IMR-90 (cell line): ENCODE results near the gene IMMT. TPM values are rescaled to one million over a fixed set of nuclear protein-coding genes. Genes with fewer than 3 reads are reported as not detected.

Experiments
- ATAC-seq: fragments of 200-7000 bp; cut with Tn5 transposase; 2 replicates; pipeline ENCODE4 v1.9.1; 2020; ENCODE audit warnings: low read depth, mild to moderate bottlenecking, moderate library complexity
- BruUV-seq: library from RNA; stranded (reverse); fragments of 400-500 nt; replicated peaks from 2 replicates; lab custom pipeline; 2021; lab: Mats Ljungman, UMichigan
- CTCF ChIA-PET: fragments of 300-600 bp; formaldehyde crosslinking; extraction: SDS; loops from one replicate; lab custom pipeline; 2021; ENCODE audit warnings: antibody characterized with exemption; lab: Yijun Ruan, JAX
- POLR2A ChIA-PET: fragments of 300-600 bp; sonication (Branson Sonifier 250); formaldehyde crosslinking; loops from one replicate; lab custom pipeline; 2022; ENCODE audit warnings: antibody characterized with exemption; ENCODE audit not compliant: unreplicated experiment; lab: Charles Lee
- DNase-seq: peaks from one replicate; pipeline ENCODE4 v3.0.0; 2013
- H2AFZ ChIP-seq: replicated peaks from 2 replicates; pipeline ENCODE3; 2013; ENCODE audit warnings: low read length, mild to moderate bottlenecking; ENCODE audit not compliant: poor library complexity
- H2AK5ac ChIP-seq: 2 replicates; pipeline ENCODE4 v1.6.1; 2013; ENCODE audit warnings: low read depth, low read length, inconsistent platforms
- H2AK9ac ChIP-seq: replicated peaks from 2 replicates; pipeline ENCODE3; 2013; ENCODE audit warnings: mild to moderate bottlenecking, low read depth, low read length, moderate library complexity; ENCODE audit not compliant: poor library complexity
- H2BK120ac ChIP-seq: 2 replicates; pipeline ENCODE4 v1.6.1; 2013; ENCODE audit warnings: low read depth, low read length, inconsistent platforms
- H2BK15ac ChIP-seq: 3 replicates; pipeline ENCODE4 v1.6.1; 2013; ENCODE audit warnings: low read depth, low read length, inconsistent platforms
- H2BK20ac ChIP-seq: 2 replicates; pipeline ENCODE4 v1.6.1; 2013; ENCODE audit warnings: low read depth, mild to moderate bottlenecking, inconsistent platforms, low read length, moderate library complexity
- H2BK5ac ChIP-seq: 2 replicates; pipeline ENCODE4 v1.6.1; 2013; ENCODE audit warnings: mild to moderate bottlenecking, low read depth, low read length, inconsistent platforms; ENCODE audit not compliant: poor library complexity, severe bottlenecking
- H3K14ac ChIP-seq: replicated peaks from 2 replicates; pipeline ENCODE4 v1.6.1; 2013; ENCODE audit warnings: low read depth, low read length, inconsistent platforms
- H3K18ac ChIP-seq: 2 replicates; pipeline ENCODE4 v1.6.1; 2013; ENCODE audit warnings: low read depth, low read length, control low read depth
- H3K23ac ChIP-seq: 2 replicates; pipeline ENCODE4 v1.6.1; 2013; ENCODE audit warnings: low read depth, low read length, inconsistent platforms
- H3K27ac ChIP-seq: 2 replicates; pipeline ENCODE4 v1.5.1; 2013; ENCODE audit warnings: mild to moderate bottlenecking, control low read depth, low read length; ENCODE audit not compliant: insufficient read depth
- H3K27me3 ChIP-seq: 2 replicates; pipeline ENCODE4 v1.6.1; 2013; ENCODE audit warnings: low read length; ENCODE audit not compliant: control insufficient read depth, insufficient read depth
- H3K36me3 ChIP-seq: 2 replicates; pipeline ENCODE4 v1.6.1; 2013; ENCODE audit warnings: low read length, mixed read lengths; ENCODE audit not compliant: control insufficient read depth, insufficient read depth
- H3K4ac ChIP-seq: 2 replicates; pipeline ENCODE4 v1.6.1; 2013; ENCODE audit warnings: low read depth, low read length, inconsistent platforms
- H3K4me1 ChIP-seq: 2 replicates; pipeline ENCODE4 v1.6.1; 2013; ENCODE audit warnings: low read length, mixed read lengths; ENCODE audit not compliant: control insufficient read depth, insufficient read depth
- H3K4me2 ChIP-seq: 2 replicates; pipeline ENCODE4 v1.6.1; 2013; ENCODE audit warnings: low read depth, mild to moderate bottlenecking, control low read depth, low read length, moderate library complexity
- H3K4me3 ChIP-seq: 2 replicates; pipeline ENCODE4 v1.5.1; 2013; ENCODE audit warnings: low read depth, mild to moderate bottlenecking, control low read depth, low read length, moderate library complexity; ENCODE audit not compliant: insufficient read depth
- H3K56ac ChIP-seq: 2 replicates; pipeline ENCODE4 v1.6.1; 2013; ENCODE audit warnings: low read length, inconsistent platforms; ENCODE audit not compliant: insufficient read depth; ENCODE audit errors: extremely low read depth
- H3K79me1 ChIP-seq, 2 experiments: 2 replicates each; pipeline ENCODE4 v1.6.1; 2013; ENCODE audit warnings: low read length in 2 of 2, inconsistent platforms in 1 of 2, low read depth in 1 of 2
- H3K9ac ChIP-seq: 2 replicates; pipeline ENCODE4 v1.6.1; 2013; ENCODE audit warnings: low read depth, low read length, control low read depth
- H3K9me1 ChIP-seq: 2 replicates; pipeline ENCODE4 v1.6.1; 2013; ENCODE audit warnings: low read length, inconsistent platforms; ENCODE audit not compliant: insufficient read depth
- H3K9me3 ChIP-seq: 2 replicates; pipeline ENCODE4 v1.6.1; 2013; ENCODE audit warnings: low read length; ENCODE audit not compliant: control insufficient read depth, insufficient read depth
- H4K20me1 ChIP-seq: 2 replicates; pipeline ENCODE4 v1.6.1; 2013; ENCODE audit warnings: low read length, inconsistent platforms; ENCODE audit not compliant: insufficient read depth
- H4K5ac ChIP-seq: 2 replicates; pipeline ENCODE4 v1.6.1; 2013; ENCODE audit warnings: mild to moderate bottlenecking, low read depth, low read length, control low read depth
- H4K8ac ChIP-seq, 2 experiments: 2 replicates each; pipeline ENCODE4 v1.6.1; 2013; ENCODE audit warnings: low read depth in 2 of 2, low read length in 2 of 2, control low read depth in 1 of 2, inconsistent platforms in 1 of 2
- H4K91ac ChIP-seq: 2 replicates; pipeline ENCODE4 v1.6.1; 2013; ENCODE audit warnings: low read depth, low read length, inconsistent platforms; ENCODE audit not compliant: insufficient read depth
- CEBPB ChIP-seq: IDR thresholded peaks from 2 replicates; pipeline ENCODE4 v1.6.1; 2012; ENCODE audit warnings: low read depth, low read length, improper control_type of control experiment
- CHD1 ChIP-seq: IDR thresholded peaks from 2 replicates; pipeline ENCODE4 v1.6.1; 2012; ENCODE audit warnings: low read depth, low read length, improper control_type of control experiment
- ELK1 ChIP-seq: fragments of 150-350 bp; IDR thresholded peaks from 2 replicates; pipeline ENCODE4 v1.6.1; 2016; ENCODE audit warnings: low read depth, mild to moderate bottlenecking, low read length, moderate library complexity, borderline replicate concordance
- FOS ChIP-seq: fragments of 150-350 bp; IDR thresholded peaks from 2 replicates; pipeline ENCODE4 v1.6.1; 2016; ENCODE audit warnings: low read depth, low read length
- MAFK ChIP-seq: IDR thresholded peaks from 2 replicates; pipeline ENCODE4 v1.6.1; 2012; ENCODE audit warnings: low read depth, low read length, improper control_type of control experiment
- MAZ ChIP-seq: IDR thresholded peaks from 2 replicates; pipeline ENCODE4 v1.6.1; 2012; ENCODE audit warnings: low read depth, mild to moderate bottlenecking, low read length, improper control_type of control experiment, moderate library complexity, borderline replicate concordance
- MXI1 ChIP-seq: IDR thresholded peaks from 2 replicates; pipeline ENCODE4 v1.6.1; 2012; ENCODE audit warnings: low read depth, mild to moderate bottlenecking, low read length, moderate library complexity, borderline replicate concordance
- POLR2A ChIP-seq: IDR thresholded peaks from 2 replicates; pipeline ENCODE4 v1.6.1; 2012; ENCODE audit warnings: mild to moderate bottlenecking, low read depth, low read length
- RCOR1 ChIP-seq: IDR thresholded peaks from 2 replicates; pipeline ENCODE4 v1.6.1; 2012; ENCODE audit warnings: mild to moderate bottlenecking, low read length, improper control_type of control experiment; ENCODE audit not compliant: insufficient replicate concordance
- SMC3 ChIP-seq: fragments of 150-350 bp; IDR thresholded peaks from 2 replicates; pipeline ENCODE4 v1.6.1; 2016; ENCODE audit warnings: low read depth, mild to moderate bottlenecking, antibody characterized with exemption, low read length, moderate library complexity
- WGBS, 2 experiments: methylation state at CpG; one replicate each; pipeline versions ENCODE4 v1.1.5 to v1.1.7; 2013; ENCODE audit warnings: missing lambda C conversion rate in 2 of 2; ENCODE audit not compliant: insufficient read length in 1 of 2; ENCODE audit errors: extremely low coverage in 2 of 2; 5-methylcytosine and 5-hydroxymethylcytosine counted together
- dilution Hi-C: fragments of 300-500 bp; cut with HindIII; formaldehyde crosslinking; loops from one replicate; pipeline ENCODE4 v1.14.3; 2018; ENCODE audit warnings: low sequenced_read_pairs; ENCODE audit not compliant: unreplicated experiment
- in situ Hi-C: fragments of 300-500 bp; cut with MboI; formaldehyde crosslinking; loops from 3 replicates; pipeline ENCODE4 v1.14.3; 2019; ENCODE audit warnings: low sequenced_read_pairs, inconsistent platforms, mixed read lengths
- intact Hi-C: fragments of 100-400 bp; cut with micrococcal nuclease; formaldehyde crosslinking; loops from 2 replicates; pipeline ENCODE4 v1.10.0; 2022
- polyA plus RNA-seq, 3 experiments: library from polyadenylated mRNA; depleted of rRNA; stranded (reverse); fragments of >200 nt; gene quantifications; 2 replicates each; pipeline ENCODE4 v1.2.3, GENCODE V29; 2012; ENCODE audit warnings: low replicate concordance in 1 of 3
- total RNA-seq: library from RNA; depleted of rRNA; stranded (reverse); fragments of >200 nt; gene quantifications from 2 replicates; pipeline ENCODE4 v1.2.3, GENCODE V29; 2012
- TF ChIP-seq, protein P1 (sequence below): conservative IDR thresholded peaks from 2 replicates; pipeline ENCODE4 v1.5.1; 2012; ENCODE audit warnings: mild to moderate bottlenecking, low read depth, low read length, improper control_type of control experiment

IMMT gene
- total and polyA plus RNA-seq, 2 of the 4 experiments (the other 2 are of a cell fraction) = 50.5 to 87.3 TPM

GRCh38 chr2:86194751-86195054 lies 559 bp downstream of the IMMT start:
- ATAC-seq (no peak), DNase-seq (no peak)
- Histone ChIP-seq H3K9me1 (peaks cover 5% of the 10 kb centered on the region; the same call in 1 of the 2 replicates), H3K4me3 (peak overlapping the region; percentile 84), H3K36me3 (peaks cover 1% of the 10 kb centered on the region; the same call in 1 of the 2 replicates), H3K56ac (peak overlapping the region; percentile 35), H3K9ac (peak overlapping the region; percentile 77), H2AK9ac (peak overlapping the region; percentile 100), H4K8ac (peak overlapping the region in 1 of 2 experiments; percentile 48; a peak in 2 of 4 replicates), H3K14ac (peak overlapping the region; percentile 8; the same call in 1 of the 2 replicates), H3K9me3 (no peaks in the 10 kb centered on the region), H3K4me2 (peak overlapping the region; percentile 90), H2AFZ (peak overlapping the region; percentile 99), H4K20me1 (peaks cover 37% of the 10 kb centered on the region), H3K18ac (no peak overlapping the region), H2BK20ac (no peak overlapping the region), H2BK120ac (no peak overlapping the region), H3K4me1 (peaks cover 6% of the 10 kb centered on the region), H3K27me3 (no peaks in the 10 kb centered on the region), H3K23ac (0 out of 2 replicates have a peak overlapping the region, but pooled peaks have one; percentile 29), H3K79me1 (peaks cover 19 to 47% of the 10 kb centered on the region in 2 experiments), H2BK5ac (peak overlapping the region; percentile 2), H2BK15ac (no peak overlapping the region), H2AK5ac (no peak overlapping the region), H4K5ac (no peak overlapping the region), H4K91ac (no peak overlapping the region), H3K4ac (0 out of 2 replicates have a peak overlapping the region, but pooled peaks have one; percentile 1), H3K27ac (peak overlapping the region; percentile 11)
- POLR2A ChIA-PET = no interaction called here
- WGBS, 2 experiments = no CpG with 5 or more reads among the region's 17 CpGs
- in situ Hi-C loops (no loop called here), intact Hi-C loops (loop anchor here (1.0 kb wide), 1 partner anchor 246 kb away; no protein-coding TSS in a partner anchor), dilution Hi-C loops (no loop called here)
- CTCF ChIA-PET = interaction anchor here (0.9 kb wide), 2 partner anchors 10 to 18 kb away, joined by 3 read pairs; no protein-coding TSS in a partner anchor
- TF ChIP-seq, protein P1, sequence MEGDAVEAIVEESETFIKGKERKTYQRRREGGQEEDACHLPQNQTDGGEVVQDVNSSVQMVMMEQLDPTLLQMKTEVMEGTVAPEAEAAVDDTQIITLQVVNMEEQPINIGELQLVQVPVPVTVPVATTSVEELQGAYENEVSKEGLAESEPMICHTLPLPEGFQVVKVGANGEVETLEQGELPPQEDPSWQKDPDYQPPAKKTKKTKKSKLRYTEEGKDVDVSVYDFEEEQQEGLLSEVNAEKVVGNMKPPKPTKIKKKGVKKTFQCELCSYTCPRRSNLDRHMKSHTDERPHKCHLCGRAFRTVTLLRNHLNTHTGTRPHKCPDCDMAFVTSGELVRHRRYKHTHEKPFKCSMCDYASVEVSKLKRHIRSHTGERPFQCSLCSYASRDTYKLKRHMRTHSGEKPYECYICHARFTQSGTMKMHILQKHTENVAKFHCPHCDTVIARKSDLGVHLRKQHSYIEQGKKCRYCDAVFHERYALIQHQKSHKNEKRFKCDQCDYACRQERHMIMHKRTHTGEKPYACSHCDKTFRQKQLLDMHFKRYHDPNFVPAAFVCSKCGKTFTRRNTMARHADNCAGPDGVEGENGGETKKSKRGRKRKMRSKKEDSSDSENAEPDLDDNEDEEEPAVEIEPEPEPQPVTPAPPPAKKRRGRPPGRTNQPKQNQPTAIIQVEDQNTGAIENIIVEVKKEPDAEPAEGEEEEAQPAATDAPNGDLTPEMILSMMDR = no peak
- TF ChIP-seq CEBPB = no peak
- TF ChIP-seq RCOR1 = no peak
- TF ChIP-seq SMC3 = no peak
- no peak for TF ChIP-seq MAFK
- TF ChIP-seq POLR2A = no peak
- TF ChIP-seq CHD1 = no peak
- no peak for TF ChIP-seq ELK1
- no peak for TF ChIP-seq FOS
- TF ChIP-seq MXI1 = no peak
- no peak for TF ChIP-seq MAZ
- BruUV-seq = no TSS peak
